CD8-positive, alpha-beta memory T cell (primary cell): ENCODE results near the gene PPFIBP2. TPM values are rescaled to one million over a fixed set of nuclear protein-coding genes. Genes with fewer than 3 reads are reported as not detected.

ENCODE experiments used
- CTCF ChIA-PET: fragments of 350-600 bp; sonication (Branson Sonifier 250); formaldehyde crosslinking; loops from one replicate; lab custom pipeline; 2021; ENCODE audit warnings: antibody characterized with exemption; lab: Charles Lee
- POLR2A ChIA-PET: fragments of 350-600 bp; sonication (Branson Sonifier 250); formaldehyde crosslinking; loops from one replicate; lab custom pipeline; 2021; ENCODE audit warnings: antibody characterized with exemption; lab: Charles Lee
- DNase-seq, 5 donors: peaks; one replicate each; pipeline versions ENCODE4 v3.0.0 to v3.0.0-alpha.2; 2020 to 2022; ENCODE audit warnings: mixed read lengths in 1 of 5
- H3K27ac ChIP-seq: one replicate; pipeline ENCODE4 v1.7.0; 2013; ENCODE audit warnings: low read depth, mild to moderate bottlenecking, low read length, moderate library complexity
- H3K27me3 ChIP-seq: 2 replicates; pipeline ENCODE4 v1.7.0; 2013; ENCODE audit warnings: low read length, mild to moderate bottlenecking; ENCODE audit not compliant: insufficient read depth, poor library complexity, severe bottlenecking
- H3K36me3 ChIP-seq: 2 replicates; pipeline ENCODE4 v1.7.0; 2013; ENCODE audit warnings: mild to moderate bottlenecking, low read length, moderate library complexity; ENCODE audit not compliant: insufficient read depth
- H3K4me1 ChIP-seq: 2 replicates; pipeline ENCODE4 v1.7.0; 2013; ENCODE audit warnings: mild to moderate bottlenecking, low read length, moderate library complexity; ENCODE audit not compliant: insufficient read depth
- H3K4me3 ChIP-seq: 2 replicates; pipeline ENCODE4 v1.7.0; 2013; ENCODE audit warnings: mild to moderate bottlenecking, low read length
- H3K9me3 ChIP-seq: 2 replicates; pipeline ENCODE4 v1.7.0; 2013; ENCODE audit warnings: mild to moderate bottlenecking, low read length
- H3K27ac Mint-ChIP-seq, 8 donors: one replicate each; pipeline ENCODE4 v1.8.0; 2020 to 2021; ENCODE audit warnings: mixed read lengths in 8 of 8, mild to moderate bottlenecking in 6 of 8, inconsistent platforms in 3 of 8, moderate library complexity in 3 of 8
- H3K27me3 Mint-ChIP-seq, 2 donors: one replicate each; pipeline ENCODE4 v1.8.0; 2020 to 2021; ENCODE audit warnings: mixed read lengths in 2 of 2, mild to moderate bottlenecking in 1 of 2, moderate library complexity in 1 of 2
- H3K36me3 Mint-ChIP-seq, 3 donors: one replicate each; pipeline ENCODE4 v1.8.0; 2020 to 2021; ENCODE audit warnings: mixed read lengths in 3 of 3, inconsistent platforms in 1 of 3, mild to moderate bottlenecking in 1 of 3
- H3K4me1 Mint-ChIP-seq, 3 donors: one replicate each; pipeline ENCODE4 v1.8.0; 2020 to 2021; ENCODE audit warnings: mixed read lengths in 3 of 3, inconsistent platforms in 1 of 3, mild to moderate bottlenecking in 1 of 3
- H3K4me3 Mint-ChIP-seq, 7 donors: one replicate each; pipeline ENCODE4 v1.8.0; 2020 to 2021; ENCODE audit warnings: mixed read lengths in 7 of 7, mild to moderate bottlenecking in 6 of 7, moderate library complexity in 4 of 7, inconsistent platforms in 2 of 7
- H3K9me3 Mint-ChIP-seq, 5 donors: one replicate each; pipeline ENCODE4 v1.8.0; 2020 to 2022; ENCODE audit warnings: mixed read lengths in 5 of 5, mild to moderate bottlenecking in 3 of 5, moderate library complexity in 2 of 5, inconsistent platforms in 1 of 5
- polyA plus RNA-seq: library from polyadenylated mRNA; unstranded; fragments of 300-500 nt; fragmentation: Illumina TruSeq; gene quantifications from one replicate; pipeline ENCODE4 v1.2.3, GENCODE V29; 2021
- total RNA-seq, 2 experiments: library from RNA; stranded (reverse); gene quantifications; one replicate each; pipeline ENCODE4 v1.2.3, GENCODE V29; 2021

The PPFIBP2 gene
- total and polyA plus RNA-seq, 3 experiments from 2014 or later = 3.9 to 6.8 (median 4.4) TPM

DNA sequence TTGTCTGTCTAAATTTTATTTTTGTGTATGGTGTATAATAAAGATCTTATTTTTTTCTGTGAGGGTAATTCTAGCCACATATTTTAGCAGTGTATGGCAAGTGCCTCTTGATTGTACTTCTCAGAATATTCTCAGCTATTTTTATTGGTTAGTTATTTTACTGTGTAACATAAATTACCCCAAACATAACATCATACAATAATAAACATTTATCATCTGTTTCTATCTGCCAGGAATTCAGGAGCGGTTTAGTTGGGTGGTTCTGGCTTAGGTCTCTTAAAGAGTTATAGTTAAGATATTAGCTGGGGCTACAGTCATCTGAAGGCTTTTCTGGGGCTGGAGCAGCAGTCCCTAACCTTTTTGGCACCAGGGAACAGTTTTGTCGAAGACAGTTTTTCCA lies 47.8 kb downstream of the PPFIBP2 start:
- Histone ChIP-seq H3K27me3 (no peaks in the 10 kb centered on the region), H3K4me3 (no peak overlapping the region), H3K4me1 (no peaks in the 10 kb centered on the region), H3K9me3 (no peaks in the 10 kb centered on the region), H3K36me3 (no peaks in the 10 kb centered on the region), H3K27ac (no peak overlapping the region)
- Mint-ChIP-seq H3K9me3 (no peaks in the 10 kb centered on the region), H3K4me3 (no peak overlapping the region), H3K36me3 (peaks cover 0 to 10% (median 4%) of the 10 kb centered on the region in 3 donors), H3K4me1 (peaks cover 0 to 3% (median 0%) of the 10 kb centered on the region in 3 donors), H3K27ac (no peak overlapping the region), H3K27me3 (no peaks in the 10 kb centered on the region)
- ChIA-PET POLR2A (no interaction called here), CTCF (no interaction called here)
- no peak for DNase-seq

DNA sequence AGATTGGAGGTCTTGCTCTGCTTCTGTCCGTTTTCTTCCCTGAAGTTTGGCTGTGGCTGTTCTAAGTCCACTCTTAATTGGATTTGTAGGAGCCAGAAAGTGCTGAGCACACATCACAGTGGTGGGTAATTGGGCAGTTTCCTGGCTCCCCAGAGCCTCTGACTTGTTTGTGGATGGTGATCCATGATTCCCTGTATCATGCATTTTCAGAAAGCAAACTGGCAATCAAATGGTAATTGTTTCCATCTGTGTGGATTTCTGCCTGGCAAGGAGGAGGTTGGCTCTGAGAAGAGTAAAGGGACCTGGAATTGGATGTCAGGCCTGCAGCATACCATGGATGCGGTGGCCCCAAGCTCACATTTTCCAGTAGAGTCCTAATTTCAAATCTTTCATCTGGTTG lies 49.5 kb downstream of the PPFIBP2 start:
- no peak for DNase-seq
- H3K4me1 Mint-ChIP-seq = peaks cover 0 to 3% (median 0%) of the 10 kb centered on the region in 3 donors

DNA sequence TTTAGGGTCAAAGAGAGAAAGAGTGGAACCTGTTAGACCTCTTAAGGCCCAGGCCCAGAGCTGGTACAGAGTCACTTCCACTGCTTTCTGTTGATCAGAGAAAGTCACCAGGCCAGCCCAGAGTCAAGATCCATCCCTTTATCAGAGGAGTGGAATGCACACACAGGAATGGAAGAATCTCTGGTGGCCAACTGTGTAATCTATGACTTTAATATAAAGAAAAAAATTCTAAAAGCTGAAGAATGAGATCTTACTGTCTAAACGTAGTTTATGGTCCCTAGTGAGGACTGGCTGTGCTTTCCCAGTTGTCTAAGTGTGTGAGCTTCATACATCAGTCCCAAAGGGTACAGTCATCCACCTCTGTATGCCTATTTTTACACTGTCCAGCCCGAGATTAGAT lies 51.0 kb downstream of the PPFIBP2 start:
- Mint-ChIP-seq H3K4me3 (no peak overlapping the region), H3K27me3 (no peaks in the 10 kb centered on the region), H3K9me3 (no peaks in the 10 kb centered on the region), H3K36me3 (peaks cover 2 to 26% (median 15%) of the 10 kb centered on the region in 3 donors), H3K27ac (no peak overlapping the region), H3K4me1 (no peaks in the 10 kb centered on the region)
- H3K27ac ChIP-seq = no peak overlapping the region
- no peak for DNase-seq
- H3K36me3 ChIP-seq = no peaks in the 10 kb centered on the region
- H3K9me3 ChIP-seq = no peaks in the 10 kb centered on the region
- CTCF ChIA-PET = no interaction called here
- H3K4me3 ChIP-seq = no peak overlapping the region
- POLR2A ChIA-PET = no interaction called here
- H3K4me1 ChIP-seq = no peaks in the 10 kb centered on the region
- H3K27me3 ChIP-seq = no peaks in the 10 kb centered on the region

More for the DNA sequence above, 49.5 kb downstream of the PPFIBP2 start:
- no peak overlapping the region for H3K27ac ChIP-seq
- CTCF ChIA-PET = no interaction called here
- Mint-ChIP-seq H3K27ac (no peak overlapping the region), H3K36me3 (peaks cover 2 to 20% (median 11%) of the 10 kb centered on the region in 3 donors), H3K9me3 (no peaks in the 10 kb centered on the region), H3K4me3 (no peak overlapping the region), H3K27me3 (no peaks in the 10 kb centered on the region)
- H3K9me3 ChIP-seq = no peaks in the 10 kb centered on the region
- POLR2A ChIA-PET = no interaction called here
- H3K4me1 ChIP-seq = no peaks in the 10 kb centered on the region
- H3K27me3 ChIP-seq = no peaks in the 10 kb centered on the region
- H3K36me3 ChIP-seq = no peaks in the 10 kb centered on the region
- no peak overlapping the region for H3K4me3 ChIP-seq

DNA sequence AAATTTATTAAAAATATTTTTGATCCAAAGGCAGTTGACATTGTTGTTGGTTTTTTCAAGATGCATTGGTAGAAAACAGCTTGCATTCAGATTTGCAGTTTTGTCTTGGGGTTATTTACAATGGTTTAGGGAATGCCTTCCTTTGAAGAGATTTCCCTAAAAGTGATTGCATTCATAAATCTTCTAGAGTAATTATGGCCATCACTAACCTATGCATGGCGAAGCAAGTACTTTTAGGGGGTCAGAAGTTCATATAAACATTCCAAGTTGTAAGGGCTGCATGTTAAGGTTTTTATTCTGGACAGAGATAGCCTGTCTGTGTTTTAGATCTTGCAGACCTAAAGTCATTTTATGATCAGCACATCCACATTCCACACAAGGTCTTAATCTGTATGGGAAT lies 53.5 kb downstream of the PPFIBP2 start:
- Histone ChIP-seq H3K4me3 (no peak overlapping the region), H3K4me1 (no peaks in the 10 kb centered on the region), H3K27me3 (no peaks in the 10 kb centered on the region), H3K9me3 (no peaks in the 10 kb centered on the region), H3K36me3 (no peaks in the 10 kb centered on the region), H3K27ac (no peak overlapping the region)
- H3K27ac Mint-ChIP-seq = no peak overlapping the region
- peaks cover 2 to 26% (median 15%) of the 10 kb centered on the region in 3 donors for H3K36me3 Mint-ChIP-seq
- POLR2A ChIA-PET = no interaction called here
- H3K4me3 Mint-ChIP-seq = no peak overlapping the region
- no peaks in the 10 kb centered on the region for H3K27me3 Mint-ChIP-seq
- peaks cover 0 to 1% (median 0%) of the 10 kb centered on the region in 5 donors for H3K9me3 Mint-ChIP-seq
- DNase-seq = no peak
- H3K4me1 Mint-ChIP-seq = peaks cover 0 to 2% (median 0%) of the 10 kb centered on the region in 3 donors
- CTCF ChIA-PET = no interaction called here

GRCh38 chr11:7569044-7569443 lies 55.2 kb downstream of the PPFIBP2 start:
- DNase-seq = no peak
- ChIA-PET CTCF (no interaction called here), POLR2A (no interaction called here)
- H3K36me3 ChIP-seq = no peaks in the 10 kb centered on the region
- no peak overlapping the region for H3K4me3 ChIP-seq
- no peaks in the 10 kb centered on the region for H3K4me1 ChIP-seq
- H3K27ac ChIP-seq = no peak overlapping the region
- no peaks in the 10 kb centered on the region for H3K9me3 ChIP-seq
- H3K4me1 Mint-ChIP-seq = peaks cover 0 to 2% (median 0%) of the 10 kb centered on the region in 3 donors
- H3K9me3 Mint-ChIP-seq = peaks cover 0 to 1% (median 0%) of the 10 kb centered on the region in 5 donors
- no peaks in the 10 kb centered on the region for H3K27me3 ChIP-seq
- H3K27me3 Mint-ChIP-seq = peaks cover 0 to 4% of the 10 kb centered on the region in 2 donors
- no peak overlapping the region for H3K4me3 Mint-ChIP-seq
- no peak overlapping the region for H3K27ac Mint-ChIP-seq
- peaks cover 2 to 28% (median 15%) of the 10 kb centered on the region in 3 donors for H3K36me3 Mint-ChIP-seq

GRCh38 chr11:7570241-7570640 lies 56.4 kb downstream of the PPFIBP2 start:
- Mint-ChIP-seq H3K4me1 (peaks cover 2 to 6% (median 6%) of the 10 kb centered on the region in 3 donors), H3K27ac (peak overlapping the region in 1 of 8 donors; percentile 63), H3K9me3 (peaks cover 0 to 1% (median 0%) of the 10 kb centered on the region in 5 donors), H3K4me3 (no peak overlapping the region), H3K27me3 (peaks cover 6 to 7% of the 10 kb centered on the region in 2 donors), H3K36me3 (peaks cover 2 to 28% (median 15%) of the 10 kb centered on the region in 3 donors)
- Histone ChIP-seq H3K9me3 (no peaks in the 10 kb centered on the region), H3K4me1 (no peaks in the 10 kb centered on the region), H3K36me3 (no peaks in the 10 kb centered on the region), H3K27ac (no peak overlapping the region), H3K4me3 (no peak overlapping the region), H3K27me3 (no peaks in the 10 kb centered on the region)
- CTCF ChIA-PET = interaction anchor here (1.6 to 1.9 kb wide), 2 partner anchors 57 to 60 kb away, joined by 4 to 9 read pairs; partner anchors contain the start of gene PPFIBP2
- no peak for DNase-seq
- POLR2A ChIA-PET = no interaction called here

- Mint-ChIP-seq H3K4me1 (peaks cover 10 to 14% (median 11%) of the 10 kb centered on the region in 3 donors), H3K27me3 (peaks cover 10 to 13% of the 10 kb centered on the region in 2 donors), H3K27ac (no peak overlapping the region), H3K4me3 (no peak overlapping the region), H3K9me3 (peaks cover 0 to 1% (median 0%) of the 10 kb centered on the region in 5 donors), H3K36me3 (peaks cover 2 to 26% (median 12%) of the 10 kb centered on the region in 3 donors)
- H3K9me3 ChIP-seq = no peaks in the 10 kb centered on the region
- H3K27me3 ChIP-seq = no peaks in the 10 kb centered on the region
- peaks cover 5% of the 10 kb centered on the region for H3K4me1 ChIP-seq
- ChIA-PET CTCF (interaction anchor here (1.0 to 1.9 kb wide), 5 partner anchors 15 to 124 kb away, joined by 3 to 9 read pairs (median 4); partner anchors contain the start of gene PPFIBP2), POLR2A (no interaction called here)
- no peak overlapping the region for H3K4me3 ChIP-seq
- DNase-seq = no peak
- no peak overlapping the region for H3K27ac ChIP-seq
- no peaks in the 10 kb centered on the region for H3K36me3 ChIP-seq
Observed at GRCh38 chr11:7570938-7571521, 57.2 kb downstream of the PPFIBP2 start.

- ChIA-PET CTCF (interaction anchor here (1.0 to 1.9 kb wide), 5 partner anchors 15 to 123 kb away, joined by 3 to 9 read pairs (median 4); partner anchors contain the start of gene PPFIBP2), POLR2A (no interaction called here)
- Mint-ChIP-seq H3K27me3 (peaks cover 12 to 13% of the 10 kb centered on the region in 2 donors), H3K36me3 (peaks cover 2 to 23% (median 11%) of the 10 kb centered on the region in 3 donors), H3K27ac (no peak overlapping the region), H3K4me1 (peaks cover 11 to 20% (median 13%) of the 10 kb centered on the region in 3 donors), H3K9me3 (peaks cover 0 to 1% (median 0%) of the 10 kb centered on the region in 5 donors), H3K4me3 (no peak overlapping the region)
- H3K27ac ChIP-seq = no peak overlapping the region
- H3K4me3 ChIP-seq = no peak overlapping the region
- DNase-seq = no peak
- H3K4me1 ChIP-seq = peaks cover 10% of the 10 kb centered on the region
- H3K27me3 ChIP-seq = no peaks in the 10 kb centered on the region
- no peaks in the 10 kb centered on the region for H3K36me3 ChIP-seq
- H3K9me3 ChIP-seq = no peaks in the 10 kb centered on the region
Observed at GRCh38 chr11:7571640-7572000, 57.8 kb downstream of the PPFIBP2 start.
